HG02884 (cell line): ENCODE results near the gene AIG1.
"Not testable (repeated sequence)": the region's sequence is repeated elsewhere in the genome, so short reads cannot be mapped to it uniquely, and the experiment has no call there.

Experiments
- ATAC-seq: cut with Tn5 transposase; IDR thresholded peaks from one replicate; pipeline ENCODE4 v1.9.1; 2021; ENCODE audit warnings: mild to moderate bottlenecking, moderate library complexity; ENCODE audit not compliant: unreplicated experiment

Gene AIG1

DNA sequence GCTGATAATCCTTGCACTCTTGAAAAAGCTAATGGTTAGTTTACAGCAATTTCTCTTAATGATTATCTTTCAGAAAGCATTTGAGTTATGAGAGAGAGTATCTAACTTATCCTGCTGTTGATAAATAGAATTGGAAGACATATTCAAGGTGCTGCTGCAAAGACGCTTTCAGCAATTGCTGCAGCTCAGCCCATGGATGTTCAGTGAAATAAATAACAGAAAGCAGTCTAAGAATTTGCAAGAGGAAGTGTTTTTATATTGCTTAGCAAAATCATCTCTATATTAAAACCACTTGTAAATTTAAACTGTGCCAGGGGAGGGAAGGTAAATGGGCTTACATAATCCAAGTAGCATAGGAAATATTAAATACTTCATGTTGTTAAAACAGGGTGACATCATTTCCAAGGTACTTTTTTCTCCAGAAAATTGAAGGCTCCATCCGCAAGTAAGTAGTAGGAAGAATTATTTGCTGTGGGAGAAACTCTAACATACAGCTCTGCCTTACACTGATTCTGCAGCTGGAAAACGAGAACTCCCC is 201.3 kb downstream of the AIG1 start:
- ATAC-seq: no peak

DNA sequence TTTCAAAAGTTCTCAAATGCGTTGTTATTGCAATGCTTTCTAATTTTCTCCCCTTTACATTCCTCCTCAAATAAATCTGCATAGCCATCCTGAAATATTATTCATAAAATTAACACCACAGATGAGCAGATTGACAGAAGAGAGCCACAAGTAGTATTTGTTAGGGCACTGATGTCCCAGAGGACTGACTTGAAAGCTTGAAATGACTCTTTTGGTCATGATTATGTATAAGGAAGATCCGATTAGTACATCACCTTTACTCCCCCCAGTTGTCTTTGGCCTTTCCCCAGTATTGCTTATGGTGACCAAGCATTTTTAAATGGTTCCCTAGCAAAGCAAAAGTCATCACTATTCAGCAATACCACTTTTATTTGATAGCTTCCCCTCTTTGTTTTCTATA is 202.2 kb downstream of the AIG1 start:
- ATAC-seq: peak; percentile 48

DNA sequence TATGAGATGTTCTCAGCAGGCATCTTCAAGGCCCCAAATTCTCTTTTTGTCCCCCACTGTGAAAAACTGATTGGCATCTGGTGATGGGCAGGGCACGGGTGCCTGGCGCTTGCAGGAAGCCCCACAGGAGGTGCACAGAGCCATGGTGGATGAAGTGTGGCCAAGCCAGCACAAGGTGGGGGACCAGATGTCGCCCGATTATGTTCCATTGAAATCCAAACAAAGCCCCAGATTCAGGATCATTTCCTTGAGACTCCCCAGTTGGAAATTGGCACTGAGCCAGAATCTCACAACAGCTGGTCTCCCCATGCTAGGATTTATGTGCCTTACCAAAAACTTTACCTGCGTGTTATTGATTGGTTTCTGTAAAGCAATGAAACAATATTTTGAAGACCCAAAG is 203.7 kb downstream of the AIG1 start:
- ATAC-seq: no peak

DNA sequence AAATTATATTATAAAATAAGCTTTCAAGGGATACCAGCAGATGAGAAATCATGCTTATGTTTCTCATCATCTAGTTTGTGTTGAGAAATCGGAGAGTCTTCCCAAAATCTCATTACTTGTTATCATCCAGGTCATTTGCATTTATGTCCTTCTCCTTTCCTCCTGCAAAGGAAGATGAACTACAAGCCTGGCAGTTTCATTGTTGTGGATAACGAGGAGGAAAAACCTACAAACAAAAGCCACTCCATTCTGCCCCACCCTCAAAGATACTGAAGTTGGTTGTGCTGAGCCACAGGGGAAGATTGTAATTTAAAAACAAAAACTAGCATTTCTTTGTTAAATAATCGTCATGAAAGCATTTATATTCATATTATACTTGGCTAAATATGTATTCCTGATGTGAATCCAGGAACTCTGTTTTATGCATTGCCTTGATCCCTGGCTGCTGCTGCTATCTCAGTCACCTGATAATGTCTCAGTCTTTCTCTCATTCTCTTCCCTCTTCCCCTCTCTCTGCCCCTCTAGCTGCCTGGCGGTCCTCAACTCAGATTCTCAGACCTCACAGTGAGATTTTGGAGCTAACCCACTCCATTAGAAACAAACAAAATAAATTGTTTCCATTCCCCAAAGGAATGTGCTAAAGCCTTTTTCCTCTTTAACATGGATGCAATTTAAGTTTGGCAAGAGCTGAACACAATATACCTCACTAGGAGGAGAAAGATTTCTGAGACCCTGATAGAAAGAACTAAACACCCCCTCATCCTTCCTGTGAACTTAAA is 204.5 kb downstream of the AIG1 start:
- ATAC-seq: no peak

DNA sequence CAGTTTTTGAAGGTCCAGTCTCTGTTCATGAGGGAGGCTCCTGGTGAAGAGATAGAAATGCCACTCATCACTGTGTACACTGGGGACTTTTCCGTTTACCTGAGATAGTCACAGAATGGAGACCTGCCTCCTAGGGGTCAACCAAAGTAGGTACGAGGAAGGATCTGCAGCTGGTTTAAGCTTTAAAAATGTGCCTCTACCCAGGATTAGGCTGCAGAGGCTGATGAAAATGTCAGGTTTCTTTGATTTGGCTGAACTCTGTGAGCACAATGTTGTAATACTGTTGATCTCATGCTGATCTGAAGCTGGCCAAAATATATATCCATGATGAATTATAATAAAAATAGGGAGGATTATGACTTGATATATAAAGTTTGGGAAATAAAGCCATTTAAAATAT is 207.1 kb downstream of the AIG1 start:
- ATAC-seq: no peak

DNA sequence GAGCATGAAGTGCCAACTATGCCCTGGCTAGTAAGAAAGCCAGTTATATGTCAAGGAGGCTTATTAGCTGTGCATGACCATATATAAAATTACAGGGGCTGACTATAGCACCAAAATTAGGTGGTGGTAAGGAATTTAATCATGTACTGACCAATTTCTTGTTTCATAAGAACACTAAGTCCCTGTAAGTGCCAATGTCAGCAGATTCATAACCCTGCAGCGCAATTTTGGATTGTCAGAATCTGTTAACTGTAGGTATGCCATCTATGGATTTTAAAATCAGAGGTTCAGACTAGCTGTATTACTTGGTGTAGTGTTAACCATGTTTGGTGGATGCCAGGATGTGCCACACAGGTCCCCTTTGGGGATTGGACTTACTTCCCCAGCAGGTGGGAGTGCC is 207.8 kb downstream of the AIG1 start:
- no peak for ATAC-seq

DNA sequence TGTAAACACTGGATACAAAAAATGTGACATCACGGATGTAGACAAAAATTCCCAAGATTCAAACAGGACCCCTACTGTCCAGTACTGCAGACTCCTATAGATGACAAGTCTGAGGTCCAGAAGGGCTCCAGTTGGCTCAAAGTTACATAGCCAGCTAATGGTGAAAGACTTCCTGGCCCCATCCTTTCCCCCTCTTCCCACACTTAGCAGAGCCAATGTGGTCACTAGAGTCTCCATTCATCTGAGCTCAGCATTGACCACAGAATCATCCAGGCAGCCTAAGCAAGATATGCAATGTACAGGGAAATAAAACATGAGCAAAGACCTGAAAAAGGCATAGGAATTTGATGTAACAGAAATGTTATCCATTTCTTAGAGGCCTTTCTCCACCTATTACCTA is 209.3 kb downstream of the AIG1 start:
- no peak for ATAC-seq

DNA sequence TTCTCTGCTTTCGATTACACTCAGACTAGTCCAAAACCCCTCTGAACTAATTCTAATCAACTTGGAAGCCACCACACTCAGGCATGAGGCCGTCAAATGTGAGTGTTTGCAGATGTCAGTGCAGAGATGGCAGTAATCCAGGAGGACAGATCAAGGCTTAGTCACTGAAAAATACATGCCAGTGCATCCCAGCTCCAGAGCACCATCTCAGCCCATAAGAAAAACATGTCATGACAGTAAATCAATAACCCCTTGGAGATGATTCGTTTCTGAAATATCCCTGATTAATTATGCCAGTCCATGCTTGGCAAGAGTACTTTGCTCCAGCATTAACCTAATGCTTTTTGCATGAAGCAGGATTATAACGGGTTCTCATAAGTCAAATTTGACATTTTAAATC is 210.3 kb downstream of the AIG1 start:
- no peak for ATAC-seq

DNA sequence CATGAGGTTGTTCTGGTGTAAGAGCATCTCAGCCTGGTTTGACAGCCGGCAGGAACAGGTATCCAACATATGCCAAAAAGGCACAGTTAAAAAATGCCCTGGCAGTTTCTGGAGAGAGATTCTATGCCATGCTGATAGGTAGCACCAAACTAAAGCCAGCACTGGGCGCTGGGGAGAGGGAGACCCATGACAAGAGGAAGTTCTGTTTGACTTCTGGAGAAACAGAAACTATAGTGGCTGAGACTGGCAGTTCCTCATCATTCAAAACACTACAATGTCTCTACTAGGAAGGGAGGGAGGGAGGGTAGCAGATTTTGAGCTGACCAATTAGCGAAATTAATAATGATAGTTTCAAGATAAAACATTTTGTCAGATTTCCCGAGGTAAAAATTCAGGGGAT is 215.7 kb downstream of the AIG1 start:
- ATAC-seq: peak; percentile 99

DNA sequence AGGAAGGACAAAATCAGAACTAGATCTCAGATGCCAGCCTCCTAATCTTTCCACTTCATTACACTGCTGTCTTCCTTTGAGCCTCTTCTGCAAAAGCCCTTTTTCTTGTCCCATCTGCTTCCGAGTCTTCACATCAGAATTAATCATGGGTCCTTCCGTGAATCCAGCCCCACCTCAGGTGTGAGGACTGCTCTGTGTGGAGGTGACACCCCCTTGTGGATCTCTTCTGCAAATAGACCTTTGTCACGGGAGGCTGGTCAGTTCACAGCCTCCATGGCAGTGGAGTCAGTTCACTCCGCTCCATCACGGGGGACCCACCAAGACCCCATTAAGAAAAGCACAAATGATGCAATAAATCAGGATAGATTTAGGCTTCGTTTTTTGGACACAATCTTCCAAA is 218.7 kb downstream of the AIG1 start:
- ATAC-seq: no peak

DNA sequence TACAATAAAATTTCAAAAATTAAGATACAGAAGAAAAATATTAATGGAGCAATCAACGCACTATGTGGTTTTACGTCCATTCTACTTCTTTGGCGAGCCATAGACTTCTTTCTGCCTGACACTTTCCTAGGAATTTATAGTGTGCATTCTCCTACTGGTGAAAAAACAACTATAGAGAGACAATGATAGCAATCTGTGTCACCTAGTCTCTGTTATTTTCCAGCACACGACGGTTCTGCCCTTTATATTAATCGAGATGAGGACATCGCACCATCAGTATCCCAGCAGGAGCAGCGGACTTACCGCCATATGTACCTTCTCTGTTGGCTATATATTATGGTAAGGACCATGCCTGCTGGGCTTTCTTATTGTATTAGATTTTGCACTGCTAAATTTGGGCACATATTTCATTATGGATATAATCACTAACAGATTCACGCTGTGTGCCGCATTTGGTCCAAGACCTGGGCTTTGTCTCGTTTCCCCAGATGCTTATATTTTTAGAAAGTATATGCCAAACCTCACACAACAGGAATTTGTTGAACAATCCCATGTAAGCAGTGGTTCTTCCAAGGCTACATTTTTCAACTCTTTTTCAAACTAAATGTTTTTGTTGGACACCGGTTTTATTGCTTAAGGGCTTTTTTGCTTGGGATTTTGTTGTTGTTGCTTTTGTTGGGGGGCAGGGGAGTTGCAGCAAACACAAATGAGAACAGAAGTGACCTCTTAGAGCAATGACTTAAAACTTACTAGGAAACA is 223.4 kb downstream of the AIG1 start:
- no peak for ATAC-seq

DNA sequence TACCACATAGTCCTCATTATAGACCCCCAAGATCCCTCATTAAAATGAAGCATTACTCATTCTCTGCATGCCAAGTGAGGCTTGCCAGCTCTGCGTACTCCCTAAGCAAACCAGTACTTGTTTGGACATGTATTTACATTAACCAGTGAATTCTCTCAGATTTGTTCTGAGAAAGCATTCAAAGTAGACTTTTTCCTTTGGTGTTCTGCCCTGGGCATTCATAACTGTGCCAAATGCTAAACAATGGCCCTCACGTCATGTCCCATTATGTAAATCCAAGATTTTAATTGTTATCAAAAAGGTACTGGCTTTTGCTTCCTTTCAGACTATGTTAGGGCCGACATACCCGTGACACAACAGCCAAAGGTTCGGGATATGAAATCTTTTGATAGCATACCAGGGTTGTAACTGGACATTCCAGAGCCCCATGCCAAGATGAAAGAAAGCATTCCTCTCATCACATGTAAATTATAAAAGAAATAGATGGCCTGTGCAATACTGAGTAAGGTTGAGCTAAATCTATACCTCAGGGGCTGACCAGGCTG is 225.6 kb downstream of the AIG1 start:
- no peak for ATAC-seq

DNA sequence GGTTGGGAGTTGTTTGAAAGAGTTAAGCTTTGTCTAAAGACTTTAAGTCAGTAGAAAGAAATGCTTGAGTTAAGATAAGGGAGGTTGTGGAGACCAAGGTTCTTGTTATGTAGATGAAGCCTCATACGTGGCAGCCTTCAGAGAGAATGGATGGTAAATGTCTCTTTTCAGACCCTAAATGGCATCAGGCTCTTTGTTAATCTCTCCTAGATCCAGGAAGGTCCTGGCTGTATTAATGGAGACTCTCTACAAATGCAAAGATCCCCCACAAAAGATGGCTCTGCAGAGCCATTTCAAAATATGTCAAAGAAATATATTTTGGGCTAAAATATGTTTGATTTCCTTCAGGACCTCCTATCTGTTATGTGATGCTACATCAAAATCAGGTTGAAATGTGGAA is 228.2 kb downstream of the AIG1 start:
- ATAC-seq: no peak

DNA sequence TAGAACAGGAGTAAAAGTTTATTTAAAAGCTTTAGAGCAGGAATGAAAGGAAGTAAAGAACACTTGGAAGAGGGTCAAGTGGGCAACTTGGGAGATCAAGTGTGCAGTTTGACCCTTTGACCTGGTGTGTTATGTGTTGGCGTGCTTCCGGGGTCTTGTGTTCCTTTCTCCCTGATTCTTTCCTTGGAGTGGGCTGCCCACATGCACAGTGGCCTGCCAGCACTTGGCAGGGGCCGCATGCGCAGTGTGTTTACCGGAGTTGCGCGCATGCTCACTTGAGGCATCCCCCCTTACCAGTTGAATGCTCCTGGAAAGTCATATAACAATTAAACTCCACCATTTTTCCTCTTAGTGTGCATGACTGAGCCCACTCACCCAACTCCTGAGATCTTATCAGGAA is 229.5 kb downstream of the AIG1 start:
- no peak for ATAC-seq

DNA sequence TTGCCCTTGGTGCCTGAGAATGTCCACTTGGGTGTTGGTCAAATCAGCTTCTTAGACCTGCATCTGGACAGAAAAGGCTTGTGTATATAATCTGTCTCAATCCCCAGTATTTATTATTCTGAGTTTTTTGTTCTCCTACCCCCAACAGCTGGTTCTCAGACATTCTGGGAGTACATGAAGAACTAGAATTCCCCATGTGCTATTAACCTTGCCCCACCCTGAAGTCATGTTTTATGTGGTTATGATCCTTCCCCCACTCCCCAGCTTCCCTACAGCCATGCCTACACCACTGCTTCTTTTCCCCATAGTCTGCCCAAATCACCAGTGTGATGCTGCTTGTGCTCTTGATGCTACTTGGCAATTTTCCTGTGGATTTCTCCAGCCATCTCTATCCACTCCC is 232.8 kb downstream of the AIG1 start:
- no peak for ATAC-seq

DNA sequence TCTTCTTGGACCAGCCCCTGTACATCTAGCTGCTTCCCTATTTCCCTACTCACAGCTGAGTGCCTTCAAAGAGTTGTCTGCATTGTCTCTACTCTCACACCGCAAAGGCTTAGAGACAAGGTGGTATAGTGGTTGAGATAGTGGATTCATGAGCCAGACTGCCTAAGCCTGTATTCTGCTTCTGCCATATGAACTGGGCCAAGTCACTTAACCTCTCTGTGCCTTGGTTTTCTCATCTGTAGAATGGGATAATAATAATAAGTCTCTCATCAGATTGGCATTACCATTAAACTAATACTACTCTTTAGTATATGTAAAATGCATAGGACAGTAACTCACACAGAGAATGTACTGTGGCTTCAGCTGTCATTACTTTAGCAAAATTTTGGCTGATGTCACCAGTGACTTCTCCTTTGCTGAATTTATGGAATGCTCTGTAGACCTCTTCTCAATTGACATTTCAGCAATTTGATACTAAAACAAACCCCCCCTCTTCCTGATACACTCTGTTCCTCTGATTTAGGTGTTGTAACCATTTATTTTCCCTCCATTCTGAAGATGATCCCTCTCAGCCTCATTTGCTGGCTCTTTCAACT is 233.7 kb downstream of the AIG1 start:
- ATAC-seq: no peak

DNA sequence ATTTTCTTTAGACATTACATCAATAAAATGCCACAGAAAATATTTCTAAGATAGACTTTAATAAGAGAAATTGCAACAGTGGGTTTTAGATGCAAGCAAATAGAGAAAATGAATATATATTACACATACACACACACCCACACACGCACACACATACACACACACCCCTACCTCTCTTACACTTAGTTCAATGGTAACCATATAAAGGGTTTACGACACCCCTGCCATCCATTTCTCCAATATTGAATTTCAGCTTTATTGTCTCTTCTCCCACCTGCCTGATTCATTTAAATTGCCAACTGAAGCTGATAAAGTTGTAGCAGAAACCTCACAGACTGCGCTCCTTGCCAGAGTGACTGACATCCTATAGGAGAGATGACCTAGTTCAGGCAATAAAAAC is 235.2 kb downstream of the AIG1 start:
- no peak for ATAC-seq

DNA sequence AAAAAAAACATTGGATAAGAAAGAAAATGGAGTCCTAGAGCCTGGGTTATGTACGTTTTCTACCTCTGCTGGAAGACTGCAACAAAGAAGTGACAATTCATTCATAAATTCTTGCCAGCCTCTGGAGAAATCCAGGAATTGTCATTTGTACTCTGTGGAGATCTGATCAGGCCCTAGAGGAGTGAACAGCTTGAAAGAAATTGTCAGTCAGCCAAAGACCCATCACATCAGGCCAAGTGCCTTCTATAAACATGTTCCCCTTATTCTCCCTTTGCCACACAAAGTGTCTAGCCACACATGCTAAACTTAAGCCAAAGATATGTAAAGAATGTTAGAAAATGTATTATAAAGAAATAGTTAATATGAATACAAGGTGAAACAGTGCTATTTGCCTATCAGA is 237.4 kb downstream of the AIG1 start:
- ATAC-seq: no peak

DNA sequence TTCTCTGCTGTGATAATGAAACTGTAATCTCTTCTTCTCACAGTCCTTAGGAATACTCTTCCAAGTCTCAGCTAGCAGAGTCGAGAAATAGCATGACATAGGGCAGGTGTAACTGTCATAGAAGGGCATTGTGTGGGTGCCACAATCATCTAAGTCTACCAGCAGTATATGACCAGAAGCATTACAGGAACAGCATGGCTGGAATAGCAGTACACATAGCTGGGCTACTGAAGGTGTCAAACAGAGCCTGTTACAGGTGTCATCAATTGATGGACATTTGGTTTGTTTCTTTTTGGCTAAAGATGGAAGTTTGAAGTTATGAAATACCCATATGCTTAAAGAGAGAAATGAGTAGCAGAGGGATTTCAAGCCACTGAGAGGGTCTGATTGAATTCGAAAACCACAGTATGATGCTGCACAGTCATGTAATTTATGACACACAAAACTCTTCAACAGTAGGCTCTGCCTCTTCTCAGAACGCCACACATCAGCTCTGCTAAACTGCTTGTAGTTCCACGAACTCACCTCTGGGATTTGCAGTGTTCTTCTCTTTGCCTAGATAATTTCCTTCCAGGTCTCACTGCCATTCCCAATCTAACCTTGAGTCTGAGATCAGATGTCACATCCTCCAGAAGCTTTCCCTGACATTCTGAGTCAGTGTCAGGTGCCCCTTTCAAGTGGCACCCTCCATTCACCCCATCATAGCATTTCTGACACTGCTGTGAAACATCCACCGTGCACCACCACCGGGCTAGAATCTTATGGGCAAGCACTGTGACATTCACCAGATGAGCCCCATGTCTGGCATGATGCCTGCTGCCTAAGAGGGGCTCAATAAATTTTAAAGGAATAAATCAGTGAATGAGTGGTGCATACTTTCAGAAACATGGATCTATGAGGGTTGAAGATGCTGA is 238.8 kb downstream of the AIG1 start:
- ATAC-seq: peak; percentile 97

DNA sequence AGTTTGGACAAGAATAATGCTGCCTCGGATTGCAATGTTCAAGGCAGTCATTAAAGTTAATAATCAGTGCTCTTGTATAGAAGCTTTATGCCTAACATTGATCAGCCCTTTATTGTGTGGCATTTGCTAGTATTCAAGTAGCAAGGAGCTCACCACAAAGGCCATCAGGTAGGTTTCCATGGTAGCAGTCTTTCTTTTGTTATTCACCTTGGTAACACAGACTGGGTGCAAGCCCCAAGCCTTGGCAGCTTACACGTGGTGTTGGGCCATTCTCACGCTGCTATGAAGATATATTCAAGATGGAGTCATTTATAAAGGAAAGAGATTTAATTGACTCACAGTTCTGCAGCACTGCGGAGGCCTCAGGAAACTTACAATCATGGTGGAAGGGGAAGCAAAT is 240.5 kb downstream of the AIG1 start:
- no peak for ATAC-seq

DNA sequence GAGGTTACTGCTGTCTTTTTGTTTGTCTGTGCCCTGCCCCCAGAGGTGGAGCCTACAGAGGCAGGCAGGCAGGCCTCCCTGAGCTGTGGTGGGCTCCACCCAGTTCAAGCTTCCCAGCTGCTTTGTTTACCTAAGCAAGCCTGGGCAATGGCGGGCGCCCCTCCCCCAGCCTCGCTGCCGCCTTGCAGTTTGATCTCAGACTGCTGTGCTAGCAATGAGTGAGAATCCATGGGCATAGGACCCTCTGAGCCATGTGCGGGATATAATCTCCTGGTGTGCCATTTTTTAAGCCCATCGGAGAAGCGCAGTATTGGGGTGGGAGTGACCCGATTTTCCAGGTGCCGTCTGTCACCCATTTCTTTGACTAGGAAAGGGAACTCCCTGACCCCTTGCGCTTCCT is 247.1 kb downstream of the AIG1 start:
- ATAC-seq: not testable (repeated sequence)
